Measurements from ENCODE around the gene SLC35D1.

- no peak for TF ChIP-seq CTCF (IDR thresholded peaks at IDR 0.05; ENCODE audit: low read length)
- TF ChIP-seq EZH2 (IDR thresholded peaks at IDR 0.05; ENCODE audit: borderline replicate concordance, low read length), result no peak
Measured at GRCh38 chr1:66978201-66978600, 75.7 kb downstream of the SLC35D1 start.
